Osteocyte (in vitro differentiated cells): ENCODE results near the gene HOXD12. TPM values are rescaled to one million over a fixed set of nuclear protein-coding genes. Genes with fewer than 3 reads are reported as not detected.
A peak's percentile ranks its signal among the peaks of the same experiment; 100 is the strongest.

Experiments
- DNase-seq: peaks from one replicate; pipeline ENCODE4 v3.0.0; 2021; ENCODE audit warnings: mixed read lengths; ENCODE audit not compliant: unreplicated experiment; ENCODE audit errors: extremely low spot score
- H3K27ac Mint-ChIP-seq: one replicate; pipeline ENCODE4 v1.8.0; 2021; ENCODE audit warnings: mild to moderate bottlenecking, mixed read lengths; ENCODE audit not compliant: unreplicated experiment
- H3K27me3 Mint-ChIP-seq: one replicate; pipeline ENCODE4 v1.8.0; 2021; ENCODE audit warnings: mixed read lengths; ENCODE audit not compliant: unreplicated experiment
- H3K36me3 Mint-ChIP-seq: one replicate; pipeline ENCODE4 v1.8.0; 2021; ENCODE audit warnings: mixed read lengths; ENCODE audit not compliant: unreplicated experiment
- H3K4me1 Mint-ChIP-seq: one replicate; pipeline ENCODE4 v1.8.0; 2021; ENCODE audit warnings: mixed read lengths; ENCODE audit not compliant: unreplicated experiment
- H3K4me3 Mint-ChIP-seq: one replicate; pipeline ENCODE4 v1.8.0; 2021; ENCODE audit warnings: mild to moderate bottlenecking, moderate library complexity, mixed read lengths; ENCODE audit not compliant: unreplicated experiment
- H3K9me3 Mint-ChIP-seq: one replicate; pipeline ENCODE4 v1.8.0; 2021; ENCODE audit warnings: mixed read lengths; ENCODE audit not compliant: unreplicated experiment
- CTCF ChIP-seq: fragments of 200-600 bp; sonication (generic); IDR thresholded peaks from 2 replicates; pipeline ENCODE4 v1.5.0; 2021; ENCODE audit warnings: antibody characterized with exemption, mild to moderate bottlenecking, moderate library complexity
- total RNA-seq: library from RNA; stranded (reverse); gene quantifications from 2 replicates; pipeline ENCODE4 v1.2.1, GENCODE V29; 2021

Gene HOXD12
- total RNA-seq, 1 donor from 2014 or later = not detected

GRCh38 chr2:176091329-176092258 lies 8.0 kb upstream of the HOXD12 start:
- no peak overlapping the region for H3K27ac Mint-ChIP-seq
- no peaks in the 10 kb centered on the region for H3K36me3 Mint-ChIP-seq
- H3K4me3 Mint-ChIP-seq = peak overlapping the region; percentile 58
- peak; percentile 57 for DNase-seq
- H3K9me3 Mint-ChIP-seq = no peaks in the 10 kb centered on the region
- TF ChIP-seq CTCF = no peak
- peaks cover 27% of the 10 kb centered on the region for H3K4me1 Mint-ChIP-seq
- peaks cover 92% of the 10 kb centered on the region for H3K27me3 Mint-ChIP-seq

GRCh38 chr2:176092270-176093144 lies 7.1 kb upstream of the HOXD12 start, which contains the start of gene HOXD13:
Gene HOXD13 (plus strand): TSS chr2:176092721. CDS start chr2:176092891, 170 bp downstream.
- Mint-ChIP-seq H3K27me3 (peaks cover 91% of the 10 kb centered on the region), H3K27ac (no peak within 1 kb of the TSS)
- DNase-seq = peak; percentile 82

GRCh38 chr2:176093145-176093897 lies 6.3 kb upstream of the HOXD12 start:
- peak; percentile 72 for DNase-seq
- H3K27ac Mint-ChIP-seq = no peak overlapping the region
- H3K36me3 Mint-ChIP-seq = no peaks in the 10 kb centered on the region
- H3K9me3 Mint-ChIP-seq = no peaks in the 10 kb centered on the region
- H3K27me3 Mint-ChIP-seq = peaks cover 91% of the 10 kb centered on the region
- peaks cover 35% of the 10 kb centered on the region for H3K4me1 Mint-ChIP-seq
- H3K4me3 Mint-ChIP-seq = peak overlapping the region; percentile 51
- TF ChIP-seq CTCF = no peak

More at GRCh38 chr2:176092270-176093144, 7.1 kb upstream of the HOXD12 start, which contains the start of gene HOXD13:
- no peak for TF ChIP-seq CTCF
- H3K4me1 Mint-ChIP-seq = peaks cover 34% of the 10 kb centered on the region
- H3K9me3 Mint-ChIP-seq = no peaks in the 10 kb centered on the region
- peak within 1 kb of the TSS; percentile 58 for H3K4me3 Mint-ChIP-seq
- no peaks in the 10 kb centered on the region for H3K36me3 Mint-ChIP-seq

- peak overlapping the region; percentile 36 for H3K4me3 Mint-ChIP-seq
These were observed 5.7 kb upstream of the HOXD12 start for GRCh38 chr2:176093898-176094249.

More at GRCh38 chr2:176093898-176094249, 5.7 kb upstream of the HOXD12 start:
- H3K9me3 Mint-ChIP-seq = no peaks in the 10 kb centered on the region
- H3K27ac Mint-ChIP-seq = no peak overlapping the region
- peaks cover 35% of the 10 kb centered on the region for H3K4me1 Mint-ChIP-seq
- DNase-seq = no peak
- TF ChIP-seq CTCF = no peak
- no peaks in the 10 kb centered on the region for H3K36me3 Mint-ChIP-seq
- H3K27me3 Mint-ChIP-seq = peaks cover 89% of the 10 kb centered on the region
